ENCODE data around the gene ASCC3.

The ASCC3 gene

DNA sequence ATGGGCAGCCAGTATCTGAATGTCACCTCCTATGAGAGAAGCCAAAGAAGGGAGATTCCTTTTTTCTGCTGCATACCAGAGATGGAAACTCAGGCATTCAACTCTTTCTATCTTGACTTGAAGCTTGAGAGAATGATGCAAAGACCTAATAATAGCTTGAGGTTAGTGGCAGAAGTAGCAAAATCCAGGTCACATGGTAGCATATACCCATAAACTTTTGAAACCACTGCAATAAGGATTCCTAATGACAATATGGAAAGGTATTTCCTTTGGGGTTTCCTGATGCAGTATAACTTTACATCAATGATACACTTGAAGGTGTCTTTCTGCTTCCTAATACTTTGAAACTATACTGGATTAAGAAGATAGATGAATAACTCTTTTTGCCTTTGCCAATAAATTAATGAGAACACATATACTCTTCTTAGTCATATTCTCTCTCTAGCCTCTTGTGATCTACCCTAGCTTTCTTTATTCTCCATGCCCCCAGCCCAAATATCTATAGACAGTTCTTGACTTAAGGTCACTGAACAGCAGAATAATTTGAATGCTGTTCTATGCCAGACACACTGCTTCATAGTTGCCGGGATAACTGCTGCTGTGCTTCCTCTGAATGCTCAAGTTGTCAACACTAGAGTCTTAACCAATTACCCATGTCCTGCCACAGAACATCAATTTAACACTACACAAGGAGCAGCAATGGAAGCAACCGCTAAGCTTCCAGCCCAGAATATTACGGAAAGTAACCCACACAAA lies 260.9 kb downstream of the ASCC3 start:
- Mint-ChIP-seq H3K4me3 (no peak overlapping the region), H3K36me3 (ENCODE audit: low read depth) (peaks cover 39% of the 10 kb centered on the region), H3K4me1 (ENCODE audit: low read depth) (no peaks in the 10 kb centered on the region), H3K27ac (no peak overlapping the region), H3K9me3 (peaks cover 11% of the 10 kb centered on the region), H3K27me3 (ENCODE audit: low read depth) (no peaks in the 10 kb centered on the region)
- DNase-seq (ENCODE audit: low spot score), result no peak

DNA sequence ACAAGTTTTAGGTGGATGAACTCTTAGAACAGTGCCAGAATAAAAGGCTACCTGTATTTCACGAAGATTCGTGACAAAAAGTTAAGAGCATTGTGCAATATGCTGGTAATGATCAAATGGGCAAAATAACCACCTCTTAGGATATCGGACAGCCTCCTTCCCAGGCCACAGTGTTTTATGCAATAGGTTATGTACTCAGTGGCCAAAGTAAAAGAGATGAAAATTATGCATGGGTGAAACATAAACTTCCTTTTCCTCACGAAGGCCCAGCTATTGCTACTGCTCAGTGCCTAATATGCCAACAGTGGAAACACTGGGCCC lies 262.8 kb downstream of the ASCC3 start:
- Mint-ChIP-seq H3K4me1 (ENCODE audit: low read depth) (no peaks in the 10 kb centered on the region), H3K9me3 (peaks cover 11% of the 10 kb centered on the region), H3K27me3 (ENCODE audit: low read depth) (no peaks in the 10 kb centered on the region), H3K4me3 (no peak overlapping the region), H3K27ac (no peak overlapping the region), H3K36me3 (ENCODE audit: low read depth) (peaks cover 37% of the 10 kb centered on the region)
- no peak for DNase-seq (ENCODE audit: low spot score)

DNA sequence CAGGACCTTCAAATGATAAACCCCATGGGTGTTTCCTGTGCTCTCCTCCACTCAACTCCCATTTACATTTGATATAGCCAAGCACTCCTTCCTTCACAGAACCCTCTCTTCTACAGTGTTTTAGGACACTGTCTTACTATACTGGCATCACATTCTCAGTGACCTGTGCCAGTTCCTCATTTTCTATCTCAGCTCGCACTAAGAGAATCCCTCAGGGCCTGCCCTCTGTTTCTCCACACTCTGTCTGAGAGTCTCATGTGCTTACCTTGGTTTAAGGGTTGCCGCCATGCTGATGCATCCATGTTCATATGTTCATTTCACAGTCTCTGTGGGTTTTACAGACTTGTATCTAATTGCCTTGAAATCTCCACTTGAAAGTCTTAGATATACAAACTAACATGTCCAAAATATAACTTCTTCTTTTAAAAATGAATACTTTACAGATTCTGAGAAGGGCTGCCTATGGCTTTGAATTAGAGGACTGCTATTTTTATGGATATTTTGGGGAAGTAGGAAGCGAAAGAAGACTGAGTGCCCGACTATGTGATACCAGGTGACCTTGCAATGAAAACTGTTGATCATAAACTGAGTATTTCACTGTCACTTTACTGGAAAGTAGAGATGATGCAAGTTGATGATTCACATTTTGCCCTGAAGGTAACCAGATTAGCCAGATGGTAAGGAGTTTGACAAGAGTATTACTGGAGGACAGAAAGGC lies 263.3 kb downstream of the ASCC3 start:
- peaks cover 36% of the 10 kb centered on the region for H3K36me3 Mint-ChIP-seq (ENCODE audit: low read depth)
- no peak overlapping the region for H3K4me3 Mint-ChIP-seq
- H3K4me1 Mint-ChIP-seq (ENCODE audit: low read depth), result no peaks in the 10 kb centered on the region
- H3K9me3 Mint-ChIP-seq, result peaks cover 11% of the 10 kb centered on the region
- no peaks in the 10 kb centered on the region for H3K27me3 Mint-ChIP-seq (ENCODE audit: low read depth)
- no peak overlapping the region for H3K27ac Mint-ChIP-seq
- DNase-seq (ENCODE audit: low spot score), result no peak

DNA sequence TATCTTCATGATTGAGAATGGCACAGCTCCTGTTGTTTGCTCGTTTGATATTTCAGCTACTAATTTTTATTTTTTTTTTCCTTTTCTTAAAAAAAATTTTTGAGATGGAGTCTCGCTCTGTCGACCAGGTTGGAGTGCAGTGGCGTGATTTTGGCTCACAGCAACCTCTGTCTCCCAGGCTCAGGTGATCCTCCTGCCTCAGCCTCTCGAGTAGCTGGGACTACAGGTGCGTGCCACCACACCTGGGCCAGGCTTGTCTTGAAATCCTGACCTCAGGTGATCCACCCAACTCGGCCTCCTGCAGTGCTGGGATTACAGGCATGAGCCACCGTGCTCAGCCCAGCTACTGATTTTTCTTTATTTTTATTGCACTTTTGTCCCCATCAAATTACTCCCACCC lies 266.2 kb downstream of the ASCC3 start:
- Mint-ChIP-seq H3K36me3 (ENCODE audit: low read depth) (peaks cover 20% of the 10 kb centered on the region), H3K27me3 (ENCODE audit: low read depth) (no peaks in the 10 kb centered on the region), H3K9me3 (no peaks in the 10 kb centered on the region), H3K27ac (no peak overlapping the region), H3K4me3 (no peak overlapping the region), H3K4me1 (ENCODE audit: low read depth) (no peaks in the 10 kb centered on the region)
- no peak for DNase-seq (ENCODE audit: low spot score)

DNA sequence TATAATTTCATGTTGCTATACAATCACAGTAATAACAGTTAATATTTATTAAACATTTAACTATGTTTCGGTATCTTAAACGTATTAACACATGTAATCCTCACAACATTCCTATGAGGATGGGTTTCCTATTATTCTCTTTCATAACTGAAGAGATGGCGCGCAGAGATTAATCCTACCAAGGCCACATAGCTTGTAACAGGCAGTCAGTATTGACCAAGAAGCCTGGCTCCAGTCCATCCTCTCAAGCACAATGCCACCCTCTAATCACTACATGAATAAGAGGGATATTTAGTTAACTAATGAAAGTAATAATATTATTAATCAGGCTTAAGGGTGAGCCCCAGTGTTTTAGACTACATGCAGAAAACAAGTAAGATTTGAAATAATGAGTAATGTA lies 266.7 kb downstream of the ASCC3 start:
- Mint-ChIP-seq H3K27ac (no peak overlapping the region), H3K36me3 (ENCODE audit: low read depth) (peaks cover 18% of the 10 kb centered on the region), H3K4me3 (no peak overlapping the region), H3K27me3 (ENCODE audit: low read depth) (no peaks in the 10 kb centered on the region), H3K9me3 (no peaks in the 10 kb centered on the region), H3K4me1 (ENCODE audit: low read depth) (no peaks in the 10 kb centered on the region)
- DNase-seq (ENCODE audit: low spot score), result no peak

DNA sequence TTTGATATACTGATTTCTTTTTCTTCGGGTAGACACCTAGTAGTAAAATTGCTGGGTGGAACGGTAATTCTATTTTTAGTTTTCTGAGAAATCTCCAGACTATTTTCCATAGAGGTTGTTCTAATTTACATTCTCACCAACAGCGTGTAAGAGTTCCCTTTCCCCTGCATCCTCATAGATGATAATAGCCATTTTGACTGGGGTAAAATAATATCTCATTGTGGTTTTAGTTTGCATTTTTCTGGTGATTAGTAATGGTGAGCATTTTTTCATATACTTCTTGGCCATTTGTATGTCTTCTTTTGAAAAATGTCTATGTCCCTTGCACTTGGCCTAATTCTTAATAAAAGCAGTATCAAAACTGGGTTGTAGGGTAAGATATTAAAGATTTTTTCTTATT lies 267.5 kb downstream of the ASCC3 start:
- Mint-ChIP-seq H3K9me3 (no peaks in the 10 kb centered on the region), H3K27me3 (ENCODE audit: low read depth) (no peaks in the 10 kb centered on the region), H3K36me3 (ENCODE audit: low read depth) (peaks cover 16% of the 10 kb centered on the region), H3K27ac (no peak overlapping the region), H3K4me1 (ENCODE audit: low read depth) (no peaks in the 10 kb centered on the region), H3K4me3 (no peak overlapping the region)
- DNase-seq (ENCODE audit: low spot score), result no peak

DNA sequence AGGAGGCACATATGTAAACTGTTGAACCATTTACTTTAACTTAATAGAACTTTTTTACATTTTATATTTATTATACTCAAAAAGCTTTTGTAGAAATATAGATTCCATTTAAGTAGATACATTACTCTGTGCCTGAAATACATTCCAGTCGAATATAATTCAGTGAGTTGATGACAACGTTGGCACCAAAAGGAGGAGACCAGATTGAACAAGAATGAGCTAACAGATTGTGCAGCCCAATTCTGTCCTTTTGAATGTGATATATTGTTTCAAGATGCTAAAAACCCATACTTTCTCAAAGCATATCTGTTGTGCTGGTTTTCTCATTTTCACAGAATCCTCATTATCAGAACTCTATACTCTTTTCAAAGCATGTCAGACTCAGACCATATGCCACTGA lies 269.0 kb downstream of the ASCC3 start:
- H3K4me3 Mint-ChIP-seq, result no peak overlapping the region
- H3K4me1 Mint-ChIP-seq (ENCODE audit: low read depth), result no peaks in the 10 kb centered on the region
- H3K9me3 Mint-ChIP-seq, result no peaks in the 10 kb centered on the region
- peaks cover 6% of the 10 kb centered on the region for H3K36me3 Mint-ChIP-seq (ENCODE audit: low read depth)
- no peak overlapping the region for H3K27ac Mint-ChIP-seq
- DNase-seq (ENCODE audit: low spot score), result no peak
- no peaks in the 10 kb centered on the region for H3K27me3 Mint-ChIP-seq (ENCODE audit: low read depth)

DNA sequence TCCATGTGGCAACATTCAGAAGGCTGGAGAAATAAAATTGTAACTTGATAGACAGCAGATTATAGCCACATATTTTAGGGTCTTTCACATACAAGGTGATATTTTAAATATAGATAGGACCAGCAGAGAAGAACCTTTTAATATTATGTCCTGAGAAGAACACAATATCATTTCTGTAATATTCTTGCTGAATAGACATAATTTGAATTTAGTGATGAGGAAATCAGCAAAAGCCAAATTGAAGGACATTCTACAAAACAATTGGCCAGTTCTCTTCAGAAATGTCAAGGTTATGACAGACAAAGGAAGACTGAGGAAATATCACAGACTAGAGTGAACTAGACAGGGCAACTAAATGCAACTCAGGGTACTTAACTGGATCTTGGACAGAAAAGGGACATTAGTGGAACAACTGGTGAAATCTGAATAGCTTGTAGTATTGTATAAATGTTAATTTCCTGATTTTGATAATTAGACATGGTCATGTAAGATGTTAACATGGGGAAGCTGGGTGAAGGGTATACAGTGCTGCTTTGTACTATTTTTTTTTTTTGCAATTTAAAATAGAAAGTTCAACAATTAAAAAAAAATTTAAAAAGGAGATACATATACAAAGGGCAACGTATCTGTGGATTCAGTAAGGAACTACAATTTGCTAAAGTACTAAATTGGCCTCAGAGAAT lies 281.9 kb downstream of the ASCC3 start:
- H3K4me1 Mint-ChIP-seq (ENCODE audit: low read depth), result peaks cover 6% of the 10 kb centered on the region
- DNase-seq (ENCODE audit: low spot score), result no peak
- peaks cover 25% of the 10 kb centered on the region for H3K36me3 Mint-ChIP-seq (ENCODE audit: low read depth)
- H3K9me3 Mint-ChIP-seq, result no peaks in the 10 kb centered on the region
- H3K4me3 Mint-ChIP-seq, result no peak overlapping the region
- no peaks in the 10 kb centered on the region for H3K27me3 Mint-ChIP-seq (ENCODE audit: low read depth)
- H3K27ac Mint-ChIP-seq, result no peak overlapping the region

DNA sequence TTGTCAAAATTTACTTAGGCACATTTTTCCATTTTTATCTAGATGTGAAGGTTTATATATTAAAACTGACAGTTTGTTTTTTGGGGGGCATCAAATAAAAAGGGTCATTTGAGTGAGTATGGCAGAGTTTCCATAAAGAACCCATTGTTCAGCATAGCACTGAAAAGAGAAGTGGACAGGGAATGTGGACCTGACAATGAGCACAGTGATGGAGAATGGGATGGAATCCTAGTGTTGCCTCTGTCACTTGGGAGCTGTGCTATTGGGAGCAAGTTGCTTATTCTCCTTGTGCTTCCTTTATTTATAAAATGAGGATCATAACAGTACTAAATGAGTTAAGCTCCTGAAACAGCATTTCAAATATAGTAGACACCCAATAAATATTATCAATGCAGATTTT lies 285.7 kb downstream of the ASCC3 start:
- Mint-ChIP-seq H3K27me3 (ENCODE audit: low read depth) (no peaks in the 10 kb centered on the region), H3K27ac (no peak overlapping the region), H3K4me3 (no peak overlapping the region), H3K36me3 (ENCODE audit: low read depth) (peaks cover 17% of the 10 kb centered on the region), H3K9me3 (no peaks in the 10 kb centered on the region), H3K4me1 (ENCODE audit: low read depth) (peaks cover 10% of the 10 kb centered on the region)
- no peak for DNase-seq (ENCODE audit: low spot score)

DNA sequence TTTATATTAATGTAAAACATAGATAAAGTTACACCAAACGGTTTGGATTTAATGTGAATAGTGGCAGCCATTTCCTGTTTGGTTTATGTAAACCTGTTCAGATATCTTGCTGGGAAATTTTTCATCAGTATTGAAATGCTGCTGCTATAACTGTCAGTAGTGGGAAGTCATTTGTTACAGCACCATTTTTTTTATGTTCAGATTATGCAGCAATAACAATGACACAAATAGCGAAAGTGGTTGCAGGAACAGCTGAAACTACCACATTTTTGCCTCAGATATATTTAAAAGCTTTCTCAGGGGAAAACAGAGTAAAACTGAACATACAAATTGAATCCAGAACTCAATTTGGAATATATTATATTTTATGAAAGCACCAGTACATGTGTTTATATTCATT lies 287.6 kb downstream of the ASCC3 start:
- Mint-ChIP-seq H3K4me3 (no peak overlapping the region), H3K27me3 (ENCODE audit: low read depth) (no peaks in the 10 kb centered on the region), H3K36me3 (ENCODE audit: low read depth) (peaks cover 21% of the 10 kb centered on the region), H3K4me1 (ENCODE audit: low read depth) (peaks cover 7% of the 10 kb centered on the region), H3K27ac (peak overlapping the region; percentile 36), H3K9me3 (no peaks in the 10 kb centered on the region)
- DNase-seq (ENCODE audit: low spot score), result no peak

DNA sequence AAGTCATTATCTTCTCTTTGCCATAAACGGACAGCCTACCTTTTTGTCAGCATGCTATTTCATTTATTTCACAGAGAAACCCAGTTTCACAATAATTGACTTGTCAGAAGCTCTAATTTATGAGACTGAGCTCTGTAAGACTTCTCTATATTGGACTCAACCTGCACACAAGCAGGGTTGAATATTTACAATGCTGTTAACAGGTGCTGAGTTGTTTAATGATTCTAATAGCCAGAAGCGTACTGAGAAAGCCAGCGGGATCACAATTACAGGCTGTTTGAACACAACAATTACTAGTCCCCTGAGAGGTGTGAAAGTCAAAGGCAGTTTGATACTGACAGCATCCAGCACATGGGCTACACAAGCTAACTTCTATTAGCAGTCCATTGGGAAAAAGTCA lies 288.2 kb downstream of the ASCC3 start:
- Mint-ChIP-seq H3K36me3 (ENCODE audit: low read depth) (peaks cover 21% of the 10 kb centered on the region), H3K4me1 (ENCODE audit: low read depth) (peaks cover 6% of the 10 kb centered on the region), H3K4me3 (no peak overlapping the region), H3K27ac (no peak overlapping the region), H3K9me3 (no peaks in the 10 kb centered on the region), H3K27me3 (ENCODE audit: low read depth) (no peaks in the 10 kb centered on the region)
- no peak for DNase-seq (ENCODE audit: low spot score)

DNA sequence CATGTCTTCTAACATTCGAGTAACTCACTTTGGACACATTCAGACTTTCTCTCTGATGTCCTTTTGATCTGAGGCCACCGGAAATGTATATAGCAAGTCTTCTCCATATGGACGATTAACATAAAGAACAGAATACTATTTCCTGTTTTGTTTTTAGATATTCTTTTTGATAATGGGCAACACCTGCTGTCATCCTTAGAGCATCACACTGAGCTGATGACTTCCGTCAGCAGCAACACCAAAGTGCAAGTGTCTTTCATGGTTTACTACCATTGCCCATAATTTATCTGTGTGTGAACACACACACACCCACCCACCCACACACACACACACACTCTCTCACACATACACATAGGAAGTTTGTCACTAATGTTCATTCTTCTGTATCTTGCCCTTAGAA lies 303.7 kb downstream of the ASCC3 start:
- peaks cover 8% of the 10 kb centered on the region for H3K36me3 Mint-ChIP-seq (ENCODE audit: low read depth)
- no peak overlapping the region for H3K27ac Mint-ChIP-seq
- H3K9me3 Mint-ChIP-seq, result peaks cover 8% of the 10 kb centered on the region
- no peak overlapping the region for H3K4me3 Mint-ChIP-seq
- peaks cover 7% of the 10 kb centered on the region for H3K4me1 Mint-ChIP-seq (ENCODE audit: low read depth)
- H3K27me3 Mint-ChIP-seq (ENCODE audit: low read depth), result no peaks in the 10 kb centered on the region
- no peak for DNase-seq (ENCODE audit: low spot score)

DNA sequence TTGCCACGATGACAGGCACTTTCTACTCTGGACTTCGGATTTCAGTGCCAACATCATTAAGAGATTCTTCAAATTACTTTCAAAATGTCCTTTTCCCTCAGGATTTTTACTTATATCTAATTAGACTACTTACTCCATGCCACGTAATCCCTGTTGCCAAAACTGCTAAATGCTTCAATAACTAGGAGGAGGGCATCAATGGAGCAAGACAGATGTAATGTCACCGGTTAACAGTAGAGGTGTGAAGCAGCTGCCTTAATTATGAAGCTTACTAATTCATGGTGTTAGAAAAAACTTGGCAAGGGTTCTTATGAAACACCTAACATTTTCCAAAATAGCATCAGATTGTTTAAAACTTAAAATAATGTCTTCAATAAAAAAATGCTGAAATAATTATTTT lies 305.2 kb downstream of the ASCC3 start:
- H3K27ac Mint-ChIP-seq, result no peak overlapping the region
- H3K4me1 Mint-ChIP-seq (ENCODE audit: low read depth), result peaks cover 7% of the 10 kb centered on the region
- H3K36me3 Mint-ChIP-seq (ENCODE audit: low read depth), result peaks cover 11% of the 10 kb centered on the region
- H3K9me3 Mint-ChIP-seq, result peaks cover 8% of the 10 kb centered on the region
- DNase-seq (ENCODE audit: low spot score), result no peak
- H3K4me3 Mint-ChIP-seq, result no peak overlapping the region
- H3K27me3 Mint-ChIP-seq (ENCODE audit: low read depth), result no peaks in the 10 kb centered on the region

DNA sequence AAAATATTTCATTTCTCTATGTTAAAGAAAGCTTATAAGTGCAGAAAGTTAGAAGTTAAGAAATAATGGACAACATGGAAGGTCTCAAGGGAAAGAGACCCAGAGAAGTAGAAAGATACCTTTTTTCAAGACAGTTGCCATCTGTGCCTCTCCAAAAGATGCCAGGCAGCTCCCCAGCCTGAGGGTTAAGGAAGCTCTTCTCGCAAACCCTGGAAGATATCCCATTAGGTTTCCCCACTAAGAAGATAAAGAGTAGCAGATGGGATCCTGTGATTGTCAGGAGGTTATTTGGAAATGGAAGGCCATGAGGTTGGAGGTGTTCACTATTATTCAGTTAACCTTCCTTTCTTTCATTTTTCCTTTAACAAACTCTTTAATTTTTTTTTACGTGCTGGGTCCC lies 306.3 kb downstream of the ASCC3 start:
- H3K27ac Mint-ChIP-seq, result no peak overlapping the region
- H3K4me3 Mint-ChIP-seq, result no peak overlapping the region
- H3K9me3 Mint-ChIP-seq, result peaks cover 16% of the 10 kb centered on the region
- H3K27me3 Mint-ChIP-seq (ENCODE audit: low read depth), result no peaks in the 10 kb centered on the region
- DNase-seq (ENCODE audit: low spot score), result no peak
- peaks cover 22% of the 10 kb centered on the region for H3K36me3 Mint-ChIP-seq (ENCODE audit: low read depth)
- H3K4me1 Mint-ChIP-seq (ENCODE audit: low read depth), result peaks cover 7% of the 10 kb centered on the region
